GM21526 (cell line): ENCODE results near the gene CAPN14.

Source experiments
- ATAC-seq: cut with Tn5 transposase; IDR thresholded peaks from one replicate; pipeline ENCODE4 v1.9.1; 2021; ENCODE audit warnings: moderate library complexity; ENCODE audit not compliant: unreplicated experiment, low FRiP score

The CAPN14 gene

GRCh38 chr2:31150120-31150670 is 67.1 kb downstream of the CAPN14 start:
- no peak for ATAC-seq

DNA sequence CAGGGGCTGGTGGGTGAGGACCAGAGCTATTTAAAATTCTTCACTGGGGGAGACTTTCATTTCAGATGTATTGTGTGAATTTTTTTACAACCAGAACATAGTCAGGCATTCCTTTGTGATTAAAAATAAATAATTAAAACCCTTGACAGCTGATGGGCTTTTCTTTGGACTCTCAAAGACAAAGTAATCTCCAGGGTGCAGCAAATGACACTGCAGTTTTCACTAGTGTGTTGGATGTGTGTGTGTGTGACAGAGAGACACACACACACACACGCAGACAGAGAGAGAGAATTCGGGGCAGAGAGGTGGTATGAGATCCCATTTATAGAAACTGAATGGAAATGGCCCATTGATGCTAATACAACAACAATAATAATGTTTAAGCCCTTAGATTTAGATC is 68.8 kb downstream of the CAPN14 start:
- ATAC-seq, result no peak

DNA sequence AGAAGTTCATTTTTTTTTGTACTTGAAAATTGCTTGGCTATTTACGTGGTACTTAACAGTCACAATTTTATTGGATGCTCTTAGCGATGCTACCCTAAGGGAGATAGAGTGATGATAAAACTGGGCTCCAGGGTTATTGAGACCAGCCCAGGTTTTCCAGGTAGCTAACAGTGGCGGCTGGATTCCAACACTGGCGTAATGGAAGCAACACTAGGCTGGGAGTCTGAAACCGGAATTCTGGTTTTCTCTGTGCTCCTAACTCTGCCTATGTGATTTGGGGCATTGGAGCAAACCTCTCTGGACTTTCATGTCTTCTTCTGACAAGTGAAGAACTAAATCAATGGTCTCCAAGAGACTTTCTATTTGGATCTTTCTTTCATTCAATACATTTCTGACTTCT is 69.7 kb downstream of the CAPN14 start:
- no peak for ATAC-seq

DNA sequence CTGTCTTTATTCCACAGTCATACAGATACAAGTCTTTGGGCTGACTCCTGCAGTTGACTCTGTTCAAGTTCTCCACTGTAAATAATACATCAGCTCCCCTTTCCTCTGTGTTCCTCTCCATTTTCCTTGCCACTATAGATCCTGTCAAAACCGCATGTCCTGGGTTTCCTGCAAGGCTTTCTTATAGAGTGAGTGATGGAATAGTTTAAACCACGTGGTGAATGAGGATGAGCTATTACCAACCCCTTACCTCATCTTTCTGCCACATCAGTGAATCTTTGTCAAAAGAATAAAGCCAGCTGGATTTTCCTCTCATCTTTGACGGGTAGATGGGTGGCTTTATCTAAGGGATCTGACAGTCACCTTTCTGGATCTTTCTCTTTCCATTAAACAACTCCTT is 75.2 kb downstream of the CAPN14 start:
- ATAC-seq, result no peak

DNA sequence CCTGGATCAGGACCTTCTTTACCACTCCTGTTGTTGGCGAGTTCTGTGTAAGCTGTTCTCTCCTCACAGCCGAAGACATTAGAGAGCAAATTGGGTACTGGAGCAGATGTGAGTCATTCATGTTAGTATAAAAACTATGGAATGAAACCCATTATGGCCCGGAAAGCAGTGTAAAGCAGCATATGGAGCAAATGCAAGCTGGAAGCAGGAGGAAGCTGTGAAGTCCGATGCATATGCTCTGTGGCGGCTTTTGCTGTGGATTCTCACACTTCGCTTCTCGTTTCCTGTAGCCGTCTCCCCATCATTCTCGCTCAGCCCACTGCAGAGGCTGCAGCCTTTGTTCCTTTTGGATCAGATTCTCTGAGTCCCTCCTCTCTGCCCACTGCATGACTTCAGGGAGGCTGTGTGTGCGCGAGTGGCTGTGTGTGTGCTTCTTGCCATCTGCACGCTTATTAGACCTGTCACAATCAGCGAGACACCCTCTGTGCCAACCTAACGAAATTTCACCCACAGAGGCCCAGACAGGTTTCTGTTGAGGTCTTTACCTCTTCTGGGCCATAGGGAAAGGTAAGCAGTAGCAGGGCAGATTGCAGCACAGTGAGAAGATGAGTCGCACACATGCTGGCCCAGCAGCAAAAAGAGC is 75.8 kb downstream of the CAPN14 start:
- no peak for ATAC-seq

GRCh38 chr2:31140151-31140550 is 77.2 kb downstream of the CAPN14 start:
- no peak for ATAC-seq

DNA sequence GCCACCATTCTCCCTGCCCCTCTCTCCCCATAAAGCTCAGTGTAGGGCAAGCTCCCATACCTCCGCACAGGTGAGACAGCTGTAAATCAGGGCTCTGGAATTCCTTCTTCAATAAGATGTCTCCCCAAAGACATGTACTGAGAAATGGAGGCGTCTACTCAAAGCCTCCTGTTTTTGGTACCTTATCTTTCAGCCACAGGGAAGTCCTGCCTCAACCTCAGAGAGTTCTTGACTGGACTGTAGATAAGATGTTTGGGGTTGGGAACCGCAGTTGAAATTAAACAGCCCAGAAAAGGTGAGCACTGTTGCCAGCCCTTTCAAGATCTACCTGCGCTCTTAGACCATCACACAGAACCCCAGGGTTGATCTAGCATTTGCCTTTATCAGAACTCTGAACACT is 77.6 kb downstream of the CAPN14 start:
- ATAC-seq, result no peak

DNA sequence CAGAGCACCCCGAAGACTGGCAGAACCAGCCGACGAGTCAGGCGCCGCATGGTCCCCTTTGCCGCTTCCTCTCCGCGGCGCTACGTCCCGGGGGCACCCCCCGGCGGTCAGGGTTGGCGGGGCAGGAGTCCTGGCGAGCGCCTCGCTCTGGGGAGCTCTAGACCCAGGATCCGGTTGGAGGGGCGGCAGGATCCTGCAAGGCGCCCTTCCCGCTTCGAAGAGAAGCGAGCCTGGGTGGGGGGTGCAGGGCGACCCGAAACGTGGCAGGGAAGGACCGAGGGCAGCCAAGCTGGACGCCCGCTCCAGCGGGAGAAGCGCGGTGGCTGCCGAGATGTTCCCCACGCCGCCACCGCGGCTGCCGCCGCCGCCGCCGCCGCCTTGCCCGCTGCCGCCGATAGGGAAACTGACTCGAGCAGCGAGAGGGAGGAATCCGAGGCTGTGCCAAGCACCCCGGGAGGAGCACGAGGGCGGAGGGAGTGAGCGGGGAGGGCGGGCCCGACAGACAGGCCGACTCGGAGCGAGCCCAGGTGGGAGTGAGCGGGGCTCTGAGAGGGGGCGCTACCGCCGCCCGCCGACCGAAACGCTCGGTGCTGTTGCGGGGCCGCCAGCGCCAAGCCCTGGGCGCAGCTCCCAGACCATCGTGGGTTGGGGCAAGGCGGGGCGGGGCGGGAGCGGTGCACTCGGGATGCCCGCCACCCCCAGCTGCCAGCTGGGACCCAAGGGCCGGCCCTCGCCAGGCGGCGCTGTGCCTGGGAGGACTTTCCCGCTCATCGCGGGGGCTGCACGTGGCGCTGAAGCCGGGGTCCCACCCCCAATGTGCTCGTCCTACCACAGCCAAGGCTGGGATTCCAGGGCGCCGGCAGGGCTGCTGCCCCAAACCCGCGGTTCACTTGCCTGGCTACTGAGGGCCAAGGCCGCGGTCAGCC is 79.0 kb downstream of the CAPN14 start, which contains the start of gene GALNT14:
Gene GALNT14 (minus strand): TSS at position 404 of the 926 bp plus-strand sequence. CDS start 354 bp downstream, at position 50.
- ATAC-seq, result peak; percentile 71

- ATAC-seq, result no peak
These were observed 79.9 kb downstream of the CAPN14 start for GRCh38 chr2:31137211-31138036.

DNA sequence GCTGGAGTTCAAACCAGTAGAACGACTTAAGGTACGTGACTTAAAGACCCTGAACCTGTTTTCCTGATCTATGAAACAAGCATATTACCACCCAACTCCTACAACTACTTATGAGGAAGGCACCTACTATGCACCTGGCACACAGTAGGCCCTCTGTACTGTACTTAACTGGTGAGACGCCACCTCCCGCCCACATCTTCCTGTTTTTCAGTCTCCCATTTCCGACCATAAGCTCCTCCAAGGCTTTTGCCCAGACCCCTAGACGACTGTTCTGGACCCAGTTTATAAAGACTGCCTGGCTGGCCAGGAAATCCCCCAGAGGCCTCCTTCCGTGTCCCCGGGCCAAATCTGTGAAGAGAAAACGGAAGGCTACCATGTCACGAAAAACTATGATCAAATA is 80.6 kb downstream of the CAPN14 start:
- ATAC-seq, result no peak

DNA sequence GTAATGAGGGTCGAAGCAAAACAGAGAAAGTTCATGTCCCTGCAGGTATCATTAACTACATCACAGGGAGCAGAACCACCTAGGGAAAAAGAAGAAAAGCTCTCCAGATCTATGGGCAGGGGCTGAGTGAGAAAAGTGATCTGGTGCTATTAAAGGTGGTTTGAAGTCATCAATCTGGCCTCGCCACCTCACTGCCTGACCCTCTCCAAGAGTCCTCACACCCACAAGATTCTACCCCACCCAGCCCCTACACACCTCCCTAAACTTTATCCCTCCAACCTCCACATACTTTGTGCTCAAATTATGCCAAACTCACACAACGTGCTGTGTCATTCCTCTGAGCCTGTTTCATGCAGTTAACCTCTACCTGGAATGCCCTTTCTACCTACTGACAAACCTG is 81.3 kb downstream of the CAPN14 start:
- ATAC-seq, result no peak

DNA sequence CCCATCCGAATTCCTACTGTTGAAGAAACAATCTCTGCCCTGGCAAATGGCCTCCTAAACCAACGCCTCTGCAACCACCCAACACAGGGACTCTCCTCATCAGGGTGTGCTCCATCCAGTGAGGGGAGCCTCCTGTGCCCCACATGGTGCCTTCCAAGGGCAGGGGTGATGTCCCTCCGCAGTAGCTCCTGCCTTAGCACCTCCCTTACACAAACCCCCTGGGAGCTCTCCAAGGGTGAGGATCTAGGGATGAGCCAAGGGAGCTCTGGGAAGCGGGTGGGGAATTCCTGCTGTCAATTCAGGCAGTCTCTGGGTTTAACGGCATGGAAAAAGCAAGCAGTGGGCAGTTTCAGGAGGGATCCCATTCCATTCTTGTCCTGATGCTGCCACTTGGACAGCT is 82.8 kb downstream of the CAPN14 start:
- no peak for ATAC-seq

- no peak for ATAC-seq
These were observed 84.5 kb downstream of the CAPN14 start for GRCh38 chr2:31132786-31133185.

- ATAC-seq, result no peak
These were observed 85.4 kb downstream of the CAPN14 start for GRCh38 chr2:31131871-31132270.

DNA sequence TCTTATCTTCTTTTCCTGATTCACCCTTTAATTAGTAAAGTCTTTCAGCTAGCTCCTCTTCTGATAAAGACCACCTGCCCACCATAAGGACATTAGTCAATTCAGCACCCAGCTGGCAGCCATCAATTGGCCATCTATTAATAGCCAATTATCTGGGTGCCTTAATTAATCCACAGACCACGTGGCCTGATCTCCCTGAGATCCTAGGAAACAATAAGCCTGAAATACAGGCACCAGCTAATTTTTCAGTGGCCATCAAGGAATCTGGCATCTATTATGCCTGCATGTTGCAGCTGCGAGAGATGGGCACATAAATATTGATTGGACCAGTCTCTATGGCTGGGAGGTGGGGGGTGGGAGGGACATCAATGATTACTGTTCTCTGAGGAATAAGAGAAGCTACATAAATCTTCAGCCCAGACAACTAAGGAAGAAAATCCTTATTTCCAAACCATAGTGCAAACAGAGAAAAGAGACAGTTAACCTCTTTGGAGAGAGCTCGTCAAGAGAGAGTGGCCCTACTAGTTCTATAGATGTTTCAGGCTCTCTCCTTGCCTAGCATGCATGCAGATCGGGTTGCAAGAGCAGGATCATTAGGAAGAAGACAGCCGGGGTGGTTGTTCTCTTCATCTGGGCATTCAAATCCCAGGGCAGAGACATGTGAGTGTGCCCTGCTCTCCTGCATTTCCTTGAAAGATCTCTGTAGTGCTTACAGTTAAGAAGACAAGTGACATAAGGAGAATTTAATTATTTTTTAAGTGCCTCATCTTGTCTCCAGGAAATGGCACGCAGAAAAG is 87.7 kb downstream of the CAPN14 start:
- ATAC-seq, result no peak

DNA sequence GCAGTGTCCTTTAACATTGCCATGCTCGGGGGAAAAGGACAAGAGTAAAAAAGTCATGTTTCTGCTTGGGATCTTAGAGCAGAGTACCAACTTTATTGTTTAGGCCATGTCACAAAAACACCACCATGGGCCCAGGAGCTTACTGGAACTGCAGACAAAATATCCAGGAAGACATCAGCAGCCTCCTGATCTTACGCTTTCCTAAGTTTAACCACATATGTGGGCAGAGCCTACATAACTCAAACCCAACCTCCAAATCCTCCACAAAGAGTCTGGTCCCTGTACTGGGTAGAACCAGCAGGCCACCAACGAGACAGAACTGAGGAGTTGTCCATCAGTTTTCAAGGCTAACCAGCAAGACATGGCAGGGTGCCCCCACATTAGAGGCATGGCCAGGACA is 89.4 kb downstream of the CAPN14 start:
- no peak for ATAC-seq

GRCh38 chr2:31125918-31126695 is 91.2 kb downstream of the CAPN14 start:
- ATAC-seq, result no peak

DNA sequence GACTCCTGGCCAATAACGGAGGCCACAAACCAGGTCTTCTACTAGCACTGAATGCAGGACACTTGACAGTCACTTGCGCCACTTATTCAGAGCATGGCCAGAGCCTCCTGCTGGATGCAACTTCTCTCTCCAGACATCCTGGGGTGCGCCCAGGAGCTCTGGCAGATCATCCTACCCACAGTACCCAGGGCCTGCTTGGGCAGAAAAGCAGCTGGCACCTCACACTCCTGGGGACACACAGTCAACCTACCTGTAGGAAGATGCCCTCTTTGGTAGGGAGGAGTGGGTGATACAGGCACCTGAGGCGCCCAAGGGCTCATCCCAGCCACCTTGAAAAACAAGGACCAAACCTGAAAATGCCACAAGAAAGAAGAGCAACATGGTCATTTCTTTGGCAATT is 92.4 kb downstream of the CAPN14 start:
- ATAC-seq, result no peak
